ENCODE data around the gene TRAPPC3.
"Not testable (repeated sequence)": the region's sequence is repeated elsewhere in the genome, so short reads cannot be mapped to it uniquely, and the experiment has no call there.

Gene TRAPPC3

GRCh38 chr1:36166938-36167905 lies 17.9 kb upstream of the TRAPPC3 start:
- in situ Hi-C loops (cut with MboI; ENCODE audit: low sequenced_read_pairs), result no loop called here

- in situ Hi-C loops (cut with MboI; ENCODE audit: low sequenced_read_pairs), result no loop called here
Observed at GRCh38 chr1:36166136-36166535, 16.9 kb upstream of the TRAPPC3 start.

- in situ Hi-C loops (cut with MboI; ENCODE audit: low sequenced_read_pairs), result no loop called here
Observed at GRCh38 chr1:36165145-36165544, 15.9 kb upstream of the TRAPPC3 start.

GRCh38 chr1:36164361-36164760 lies 15.1 kb upstream of the TRAPPC3 start:
- in situ Hi-C loops (cut with MboI; ENCODE audit: low sequenced_read_pairs), result no loop called here

GRCh38 chr1:36163426-36163825 lies 14.1 kb upstream of the TRAPPC3 start:
- in situ Hi-C loops (cut with MboI; ENCODE audit: low sequenced_read_pairs), result no loop called here

- in situ Hi-C loops (cut with MboI; ENCODE audit: low sequenced_read_pairs), result no loop called here
Observed at GRCh38 chr1:36162680-36163239, 13.5 kb upstream of the TRAPPC3 start.

- in situ Hi-C loops (cut with MboI; ENCODE audit: low sequenced_read_pairs), result no loop called here
Observed at GRCh38 chr1:36161641-36162531, 12.6 kb upstream of the TRAPPC3 start.

GRCh38 chr1:36160949-36161485 lies 11.7 kb upstream of the TRAPPC3 start:
- in situ Hi-C loops (cut with MboI; ENCODE audit: low sequenced_read_pairs), result no loop called here

GRCh38 chr1:36160388-36160948 lies 11.2 kb upstream of the TRAPPC3 start:
- in situ Hi-C loops (cut with MboI; ENCODE audit: low sequenced_read_pairs), result no loop called here

- in situ Hi-C loops (cut with MboI; ENCODE audit: low sequenced_read_pairs), result no loop called here
Observed at GRCh38 chr1:36159614-36160387, 10.5 kb upstream of the TRAPPC3 start.

GRCh38 chr1:36158827-36159252 lies 9.6 kb upstream of the TRAPPC3 start:
- in situ Hi-C loops (cut with MboI; ENCODE audit: low sequenced_read_pairs), result not testable (repeated sequence)

- in situ Hi-C loops (cut with MboI; ENCODE audit: low sequenced_read_pairs), result no loop called here
Observed at GRCh38 chr1:36157973-36158826, 8.9 kb upstream of the TRAPPC3 start.

- in situ Hi-C loops (cut with MboI; ENCODE audit: low sequenced_read_pairs), result no loop called here
Observed at GRCh38 chr1:36157115-36157903, 8.0 kb upstream of the TRAPPC3 start.

GRCh38 chr1:36156329-36157114 lies 7.2 kb upstream of the TRAPPC3 start:
- in situ Hi-C loops (cut with MboI; ENCODE audit: low sequenced_read_pairs), result no loop called here

- in situ Hi-C loops (cut with MboI; ENCODE audit: low sequenced_read_pairs), result no loop called here
Observed at GRCh38 chr1:36155408-36156328, 6.4 kb upstream of the TRAPPC3 start, which contains the start of gene MAP7D1. Gene MAP7D1 (plus strand): TSS chr1:36156160. CDS start chr1:36156418, 258 bp downstream.

GRCh38 chr1:36154765-36155407 lies 5.6 kb upstream of the TRAPPC3 start:
- in situ Hi-C loops (cut with MboI; ENCODE audit: low sequenced_read_pairs), result no loop called here
